MM.1S (cell line): ENCODE data around the gene PSMA2.
A peak's percentile ranks its signal among the peaks of the same experiment; 100 is the strongest.

Source experiments
- DNase-seq: peaks from one replicate; pipeline ENCODE4 v3.0.0-alpha.2; 2015
- H2AFZ ChIP-seq: fragments of 300-600 bp; sonication (generic); 2 replicates; pipeline ENCODE4 v1.6.0; 2016; ENCODE audit warnings: antibody characterized with exemption, low read length
- H3F3A ChIP-seq: fragments of 300-600 bp; sonication (generic); 2 replicates; pipeline ENCODE4 v1.6.1; 2016; ENCODE audit warnings: mild to moderate bottlenecking, antibody characterized with exemption, low read length, moderate library complexity, mixed read lengths; ENCODE audit not compliant: insufficient read depth
- H3K27ac ChIP-seq: fragments of 300-600 bp; sonication (generic); 2 replicates; pipeline ENCODE4 v1.5.1; 2016; ENCODE audit warnings: mild to moderate bottlenecking, low read length
- H3K27me3 ChIP-seq: fragments of 300-600 bp; sonication (generic); replicated peaks from 2 replicates; pipeline ENCODE4 v1.6.0; 2016; ENCODE audit warnings: low read length; ENCODE audit not compliant: insufficient read depth
- H3K36me3 ChIP-seq: fragments of 300-600 bp; sonication (generic); replicated peaks from 2 replicates; pipeline ENCODE4 v1.6.1; 2016; ENCODE audit warnings: mild to moderate bottlenecking, low read length, mixed read lengths; ENCODE audit not compliant: insufficient read depth
- H3K4me1 ChIP-seq: fragments of 300-600 bp; sonication (generic); 2 replicates; pipeline ENCODE4 v1.6.1; 2016; ENCODE audit warnings: low read length, mixed read lengths
- H3K4me2 ChIP-seq: fragments of 300-600 bp; sonication (generic); 2 replicates; pipeline ENCODE4 v1.6.0; 2016; ENCODE audit warnings: low read depth, low read length
- H3K4me3 ChIP-seq: fragments of 300-600 bp; sonication (generic); 2 replicates; pipeline ENCODE4 v1.5.1; 2016; ENCODE audit warnings: low read length, mixed read lengths
- H3K79me2 ChIP-seq: fragments of 300-600 bp; sonication (generic); 2 replicates; pipeline ENCODE4 v1.6.1; 2016; ENCODE audit warnings: mixed run types, low read length, mixed read lengths
- H3K9ac ChIP-seq: fragments of 300-600 bp; sonication (generic); 2 replicates; pipeline ENCODE4 v1.6.1; 2016; ENCODE audit warnings: low read length, mixed read lengths
- H3K9me2 ChIP-seq: fragments of 300-600 bp; sonication (generic); replicated peaks from 2 replicates; pipeline ENCODE4 v1.6.1; 2016; ENCODE audit warnings: mild to moderate bottlenecking, low read length, mixed read lengths; ENCODE audit not compliant: insufficient read depth
- H3K9me3 ChIP-seq: fragments of 300-600 bp; sonication (generic); replicated peaks from 2 replicates; pipeline ENCODE4 v1.6.1; 2016; ENCODE audit warnings: mild to moderate bottlenecking, low read length, mixed read lengths; ENCODE audit not compliant: insufficient read depth
- H4K20me1 ChIP-seq: fragments of 300-600 bp; sonication (generic); 2 replicates; pipeline ENCODE4 v1.6.1; 2016; ENCODE audit warnings: mild to moderate bottlenecking, low read length, moderate library complexity, mixed read lengths; ENCODE audit not compliant: insufficient read depth
- EZH2 ChIP-seq: fragments of 300-600 bp; sonication (generic); optimal IDR thresholded peaks from 2 replicates; pipeline ENCODE3; 2017; ENCODE audit warnings: low read depth, mild to moderate bottlenecking, antibody characterized with exemption, low read length, mixed read lengths
- EZH2phosphoT487 ChIP-seq: fragments of 300-600 bp; sonication (generic); IDR thresholded peaks from 2 replicates; pipeline ENCODE4 v1.6.1; 2018; ENCODE audit warnings: antibody characterized with exemption, low read length
- TF ChIP-seq, protein P1 (sequence below): fragments of 300-600 bp; sonication (generic); IDR thresholded peaks from 2 replicates; pipeline ENCODE4 v1.5.1; 2016; ENCODE audit warnings: antibody characterized with exemption, low read length, mixed read lengths

PSMA2 gene

DNA sequence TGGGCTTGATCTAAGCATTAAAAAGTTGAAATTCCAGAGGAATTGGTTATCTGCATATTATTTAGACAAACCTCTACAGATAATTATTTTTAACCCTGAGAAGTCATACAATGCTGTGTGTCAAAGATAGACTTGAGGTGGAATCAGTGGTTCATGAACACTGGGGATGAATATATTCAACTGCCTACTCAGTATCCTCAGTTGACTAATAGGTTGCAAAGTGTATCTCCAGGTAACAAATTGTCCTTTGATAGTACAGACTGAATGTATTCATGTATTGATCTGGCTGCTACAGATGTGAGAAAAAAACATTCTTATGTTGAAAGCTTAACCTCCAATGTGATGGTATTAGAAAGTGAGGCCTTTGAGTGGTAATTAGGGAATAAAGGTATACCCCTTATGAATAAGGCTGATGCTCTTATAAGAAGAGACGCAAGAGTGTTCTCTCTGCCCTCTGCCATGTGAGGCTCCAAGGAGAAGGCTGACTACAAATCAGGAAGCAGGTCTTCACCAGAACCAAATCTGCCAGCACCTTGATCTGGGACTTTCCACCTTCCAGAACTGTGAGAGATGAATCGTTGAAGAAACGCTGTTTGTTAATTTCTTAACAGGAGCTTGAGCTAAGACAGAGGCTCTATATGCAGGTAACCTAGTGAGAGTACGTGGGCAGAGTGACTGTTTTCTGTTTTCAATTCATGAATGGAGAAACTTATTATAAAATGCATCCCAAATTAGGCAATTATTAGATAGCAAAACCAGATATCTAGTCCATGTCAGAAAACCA, 7.7 kb upstream of the PSMA2 start:
- TF ChIP-seq, protein P1, sequence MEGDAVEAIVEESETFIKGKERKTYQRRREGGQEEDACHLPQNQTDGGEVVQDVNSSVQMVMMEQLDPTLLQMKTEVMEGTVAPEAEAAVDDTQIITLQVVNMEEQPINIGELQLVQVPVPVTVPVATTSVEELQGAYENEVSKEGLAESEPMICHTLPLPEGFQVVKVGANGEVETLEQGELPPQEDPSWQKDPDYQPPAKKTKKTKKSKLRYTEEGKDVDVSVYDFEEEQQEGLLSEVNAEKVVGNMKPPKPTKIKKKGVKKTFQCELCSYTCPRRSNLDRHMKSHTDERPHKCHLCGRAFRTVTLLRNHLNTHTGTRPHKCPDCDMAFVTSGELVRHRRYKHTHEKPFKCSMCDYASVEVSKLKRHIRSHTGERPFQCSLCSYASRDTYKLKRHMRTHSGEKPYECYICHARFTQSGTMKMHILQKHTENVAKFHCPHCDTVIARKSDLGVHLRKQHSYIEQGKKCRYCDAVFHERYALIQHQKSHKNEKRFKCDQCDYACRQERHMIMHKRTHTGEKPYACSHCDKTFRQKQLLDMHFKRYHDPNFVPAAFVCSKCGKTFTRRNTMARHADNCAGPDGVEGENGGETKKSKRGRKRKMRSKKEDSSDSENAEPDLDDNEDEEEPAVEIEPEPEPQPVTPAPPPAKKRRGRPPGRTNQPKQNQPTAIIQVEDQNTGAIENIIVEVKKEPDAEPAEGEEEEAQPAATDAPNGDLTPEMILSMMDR, result no peak
- TF ChIP-seq EZH2phosphoT487 (no peak), EZH2 (no peak)
- H3K79me2 ChIP-seq, result peaks cover 18% of the 10 kb centered on the region

DNA sequence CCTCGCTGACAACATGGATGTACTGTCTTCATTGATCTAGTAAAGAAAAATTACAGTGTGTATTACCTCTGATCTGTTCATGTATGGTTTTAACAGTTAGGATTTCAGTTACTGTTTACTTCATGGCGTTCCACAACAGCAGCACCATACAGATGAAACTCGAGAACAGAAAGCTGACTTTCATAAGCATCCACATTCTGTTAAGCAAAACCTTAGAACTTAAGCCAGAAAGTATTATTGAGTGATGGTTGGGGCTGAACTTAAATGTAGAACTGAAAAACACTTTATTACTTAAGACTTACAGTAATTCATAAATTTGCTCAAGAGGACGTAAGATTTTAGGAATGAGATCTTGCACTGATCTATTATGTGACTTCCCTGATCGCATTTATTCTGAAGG, 3.9 kb upstream of the PSMA2 start:
- H3K4me2 ChIP-seq, result peak overlapping the region; percentile 25; the same call in 1 of the 2 replicates
- peaks cover 14% of the 10 kb centered on the region for H3F3A ChIP-seq
- no peaks in the 10 kb centered on the region for H3K27me3 ChIP-seq
- H3K4me1 ChIP-seq, result peaks cover 21% of the 10 kb centered on the region
- peak; percentile 56 for DNase-seq
- H3K36me3 ChIP-seq, result peaks cover 10% of the 10 kb centered on the region
- H3K27ac ChIP-seq, result peak overlapping the region; percentile 49; the same call in 1 of the 2 replicates
- no peaks in the 10 kb centered on the region for H3K9me3 ChIP-seq
- no peak overlapping the region for H3K9ac ChIP-seq
- no peak overlapping the region for H2AFZ ChIP-seq
- H3K4me3 ChIP-seq, result no peak overlapping the region
- H3K79me2 ChIP-seq, result peaks cover 56% of the 10 kb centered on the region
- no peak for TF ChIP-seq EZH2phosphoT487
- H4K20me1 ChIP-seq, result no peaks in the 10 kb centered on the region
- no peaks in the 10 kb centered on the region for H3K9me2 ChIP-seq

More for the DNA sequence above, 7.7 kb upstream of the PSMA2 start:
- no peak overlapping the region for H2AFZ ChIP-seq
- H3K27ac ChIP-seq, result no peak overlapping the region
- H3K4me2 ChIP-seq, result no peak overlapping the region
- peaks cover 26% of the 10 kb centered on the region for H3K4me1 ChIP-seq
- H3K9me2 ChIP-seq, result no peaks in the 10 kb centered on the region
- H3K36me3 ChIP-seq, result peaks cover 10% of the 10 kb centered on the region
- peaks cover 14% of the 10 kb centered on the region for H3F3A ChIP-seq
- H3K27me3 ChIP-seq, result no peaks in the 10 kb centered on the region
- H3K9me3 ChIP-seq, result no peaks in the 10 kb centered on the region
- DNase-seq, result no peak
- H4K20me1 ChIP-seq, result no peaks in the 10 kb centered on the region
- no peak overlapping the region for H3K4me3 ChIP-seq
- no peak overlapping the region for H3K9ac ChIP-seq

DNA sequence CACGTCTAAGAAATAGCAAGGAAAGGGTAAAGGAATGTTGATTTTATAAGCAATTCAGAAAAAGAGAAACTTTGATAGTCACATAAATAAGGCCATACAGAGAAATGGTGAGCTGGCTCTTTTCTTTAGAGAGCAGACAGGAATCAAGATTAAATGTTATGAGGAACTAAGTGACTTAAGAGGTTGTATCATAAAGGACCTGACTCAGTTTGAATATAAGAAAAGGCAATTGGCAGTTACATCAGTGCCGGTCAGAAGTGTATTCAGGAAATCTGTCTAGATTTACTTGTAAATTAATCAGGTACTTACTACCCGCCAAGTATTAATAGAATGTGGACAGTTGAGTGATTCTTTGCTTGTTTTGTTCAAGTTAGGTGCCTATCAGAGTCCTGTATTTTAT, 2.3 kb upstream of the PSMA2 start:
- peak overlapping the region; percentile 18; the same call in 1 of the 2 replicates for H3K4me2 ChIP-seq
- H3K36me3 ChIP-seq, result peaks cover 10% of the 10 kb centered on the region
- DNase-seq, result no peak

More for the DNA sequence above, 2.3 kb upstream of the PSMA2 start:
- Histone ChIP-seq H3K4me3 (no peak overlapping the region), H3K9me2 (no peaks in the 10 kb centered on the region), H3K9me3 (no peaks in the 10 kb centered on the region), H3K9ac (no peak overlapping the region), H3K4me1 (peaks cover 27% of the 10 kb centered on the region), H3K27ac (no peak overlapping the region), H3K79me2 (peaks cover 71% of the 10 kb centered on the region), H4K20me1 (peaks cover 14% of the 10 kb centered on the region), H2AFZ (no peak overlapping the region), H3K27me3 (no peaks in the 10 kb centered on the region), H3F3A (peaks cover 14% of the 10 kb centered on the region)
- TF ChIP-seq EZH2phosphoT487 (no peak), EZH2 (no peak)
- TF ChIP-seq, protein P1, result no peak
